GM12878 (cell line): ENCODE data around the gene ATP6V1F. TPM values are rescaled to one million over a fixed set of nuclear protein-coding genes. Genes with fewer than 3 reads are reported as not detected.

ENCODE experiments used
- ATAC-seq: fragments of 200-7000 bp; cut with Tn5 transposase; 3 replicates; pipeline ENCODE4 v1.9.1; 2020; ENCODE audit warnings: mild to moderate bottlenecking, moderate library complexity
- BruUV-seq: library from RNA; stranded (reverse); fragments of 400-500 nt; replicated peaks from 2 replicates; lab custom pipeline; 2021; lab: Mats Ljungman, UMichigan
- CTCF ChIA-PET: fragments of 300-600 bp; sonication (Branson Sonifier 250); formaldehyde crosslinking; extraction: SDS; loops from one replicate; lab custom pipeline; 2021; ENCODE audit warnings: inconsistent platforms; lab: Yijun Ruan, JAX
- POLR2A ChIA-PET: fragments of 350-600 bp; formaldehyde crosslinking; extraction: SDS; loops from one replicate; lab custom pipeline; 2021; ENCODE audit warnings: inconsistent platforms; lab: Charles Lee
- RAD21 ChIA-PET: fragments of 300-600 bp; sonication (Branson Sonifier 250); formaldehyde crosslinking; loops from one replicate; lab custom pipeline; 2023; ENCODE audit warnings: antibody characterized with exemption; ENCODE audit not compliant: unreplicated experiment; lab: Charles Lee
- SMC1A ChIA-PET: fragments of 300-600 bp; sonication (Branson Sonifier 250); formaldehyde crosslinking; loops from one replicate; lab custom pipeline; 2023; ENCODE audit not compliant: unreplicated experiment, uncharacterized antibody; lab: Charles Lee
- DNase-seq: peaks from one replicate; pipeline ENCODE4 v3.0.0-alpha.2; 2011; ENCODE audit warnings: low read depth, low spot score
- FAIRE-seq: peaks from 3 replicates; lab custom pipeline; 2011; peaks lifted over from hg19 to GRCh38; lab: Jason Lieb, UNC
- H2AFZ ChIP-seq: 2 replicates; pipeline ENCODE4 v1.6.0; 2011; ENCODE audit warnings: low read depth, low read length, control low read depth; ENCODE audit not compliant: control insufficient read depth
- H3K27ac ChIP-seq: 2 replicates; pipeline ENCODE4 v1.5.1; 2011; ENCODE audit warnings: control low read depth; ENCODE audit not compliant: control insufficient read depth, insufficient read depth
- H3K27me3 ChIP-seq, 2 experiments: replicated peaks in 1 of 2; 2 replicates each; pipeline versions ENCODE4 v1.6.0 to v1.6.1; 2011; ENCODE audit warnings: low read length in 1 of 2; ENCODE audit not compliant: control insufficient read depth in 2 of 2, insufficient read depth in 2 of 2
- H3K36me3 ChIP-seq, 2 experiments: 2 replicates each; pipeline ENCODE4 v1.5.1; 2011; ENCODE audit warnings: low read length in 1 of 2; ENCODE audit not compliant: control insufficient read depth in 2 of 2, insufficient read depth in 2 of 2
- H3K4me1 ChIP-seq: 2 replicates; pipeline ENCODE4 v1.6.1; 2011; ENCODE audit warnings: mild to moderate bottlenecking, low read length, moderate library complexity, mixed read lengths; ENCODE audit not compliant: control insufficient read depth, insufficient read depth
- H3K4me2 ChIP-seq: 2 replicates; pipeline ENCODE4 v1.6.0; 2011; ENCODE audit warnings: control low read depth; ENCODE audit not compliant: control insufficient read depth, insufficient read depth
- H3K4me3 ChIP-seq: fragments of 200-600 bp; sonication (generic); 2 replicates; pipeline ENCODE4 v1.5.1; 2016
- H3K79me2 ChIP-seq: 2 replicates; pipeline ENCODE4 v1.6.0; 2011; ENCODE audit warnings: low read length; ENCODE audit not compliant: control insufficient read depth, insufficient read depth
- H3K9ac ChIP-seq: 2 replicates; pipeline ENCODE4 v1.8.0; 2011; ENCODE audit warnings: low read length, control low read depth, mixed read lengths; ENCODE audit not compliant: control insufficient read depth, insufficient read depth
- H3K9me3 ChIP-seq: replicated peaks from 3 replicates; pipeline ENCODE4 v1.5.1; 2011; ENCODE audit warnings: mild to moderate bottlenecking, low read length; ENCODE audit not compliant: control insufficient read depth, insufficient read depth
- H4K20me1 ChIP-seq: 2 replicates; pipeline ENCODE4 v1.6.0; 2011; ENCODE audit not compliant: control insufficient read depth, insufficient read depth
- BCL11A ChIP-seq: IDR thresholded peaks from 2 replicates; pipeline ENCODE4 v1.6.1; 2011; ENCODE audit warnings: low read depth, low read length
- BRCA1 ChIP-seq: IDR thresholded peaks from 2 replicates; pipeline ENCODE4 v1.6.1; 2011; ENCODE audit warnings: low read depth, low read length, improper control_type of control experiment
- EP300 ChIP-seq, 2 experiments: fragments of 150-350 bp in 1 of 2; IDR thresholded peaks; 2 replicates each; pipeline ENCODE4 v1.6.1; 2011 to 2012; ENCODE audit warnings: low read depth in 2 of 2, low read length in 2 of 2, borderline replicate concordance in 1 of 2, improper control_type of control experiment in 1 of 2, inconsistent platforms in 1 of 2; ENCODE audit not compliant: control insufficient read depth in 1 of 2
- NBN ChIP-seq: fragments of 450-650 bp; IDR thresholded peaks from 2 replicates; pipeline ENCODE4 v1.6.1; 2016
- RBBP5 ChIP-seq: fragments of 200-600 bp; sonication (generic); conservative IDR thresholded peaks from 2 replicates; pipeline ENCODE4 v1.6.1; 2016
- SREBF1 ChIP-seq: IDR thresholded peaks from 2 replicates; pipeline ENCODE4 v1.6.1; 2012; ENCODE audit warnings: mild to moderate bottlenecking, low read length
- TCF12 ChIP-seq: IDR thresholded peaks from 2 replicates; pipeline ENCODE4 v1.6.1; 2011; ENCODE audit warnings: low read depth, mild to moderate bottlenecking, low read length
- ZNF622 ChIP-seq: fragments of 450-650 bp; IDR thresholded peaks from 2 replicates; pipeline ENCODE4 v1.6.1; 2017; ENCODE audit warnings: mild to moderate bottlenecking, inconsistent platforms
- WGBS: methylation state at CpG from one replicate; pipeline ENCODE4 v1.1.6; 2016; ENCODE audit warnings: low lambda C conversion rate; ENCODE audit not compliant: insufficient replicate concordance, insufficient coverage; ENCODE audit errors: missing lambda C conversion rate; 5-methylcytosine and 5-hydroxymethylcytosine counted together
- in situ Hi-C: fragments of 300-500 bp; cut with MboI; formaldehyde crosslinking; loops from 9 replicates; pipeline ENCODE4 v1.14.3; 2018; ENCODE audit warnings: mixed read lengths
- intact Hi-C: fragments of 100-400 bp; cut with micrococcal nuclease; formaldehyde crosslinking; loops from one replicate; pipeline ENCODE4 v1.14.2; 2022; ENCODE audit not compliant: unreplicated experiment
- polyA plus RNA-seq, 11 experiments: library from polyadenylated mRNA; depleted of rRNA in 4 of 11; unstranded in 6 of 11; stranded (reverse) in 5 of 11; fragments of >200 nt; fragmentation: Nextera tagmentation in 4 of 11; fragmentation: Illumina TruSeq in 1 of 11; extraction: Ambion mirVana in 4 of 11; extraction: Trizol in 1 of 11; gene quantifications; 1 replicate in 1 of 11; 2 replicates in 10 of 11; pipeline versions ENCODE4 v1.2.1 to v1.2.3, GENCODE V29; 2011 to 2016; ENCODE audit warnings: inconsistent platforms in 2 of 11, missing spikeins in 2 of 11, low read depth in 1 of 11
- total RNA-seq, 4 experiments: library from RNA; depleted of rRNA in 3 of 4; stranded (reverse); fragments of >200 nt in 3 of 4; fragmentation: Illumina TruSeq in 1 of 4; extraction: Trizol in 1 of 4; gene quantifications; 2 replicates each; pipeline versions ENCODE4 v1.2.1 to v1.2.3, GENCODE V29; 2013 to 2021
- TF ChIP-seq, protein P1 (sequence below): fragments of 450-650 bp; IDR thresholded peaks from 2 replicates; pipeline ENCODE4 v1.6.1; 2018; ENCODE audit warnings: borderline replicate concordance, mild to moderate bottlenecking; ENCODE audit not compliant: partially characterized antibody
- TF ChIP-seq, protein P2 (sequence below): fragments of 450-650 bp; IDR thresholded peaks from 2 replicates; pipeline ENCODE4 v1.6.1; 2017; ENCODE audit warnings: mild to moderate bottlenecking, low read depth, inconsistent platforms; ENCODE audit not compliant: poor library complexity, severe bottlenecking
- TF ChIP-seq, protein P3 (sequence below): IDR thresholded peaks from 2 replicates; pipeline ENCODE4 v1.6.1; 2011; ENCODE audit warnings: mild to moderate bottlenecking, low read depth, low read length, moderate library complexity; ENCODE audit not compliant: insufficient replicate concordance

ATP6V1F gene
- total and polyA plus RNA-seq, 10 of the 15 experiments (the other 5 are each of a cell fraction or from before 2014, with no cell fraction given) = 111 to 343 (median 203) TPM

DNA sequence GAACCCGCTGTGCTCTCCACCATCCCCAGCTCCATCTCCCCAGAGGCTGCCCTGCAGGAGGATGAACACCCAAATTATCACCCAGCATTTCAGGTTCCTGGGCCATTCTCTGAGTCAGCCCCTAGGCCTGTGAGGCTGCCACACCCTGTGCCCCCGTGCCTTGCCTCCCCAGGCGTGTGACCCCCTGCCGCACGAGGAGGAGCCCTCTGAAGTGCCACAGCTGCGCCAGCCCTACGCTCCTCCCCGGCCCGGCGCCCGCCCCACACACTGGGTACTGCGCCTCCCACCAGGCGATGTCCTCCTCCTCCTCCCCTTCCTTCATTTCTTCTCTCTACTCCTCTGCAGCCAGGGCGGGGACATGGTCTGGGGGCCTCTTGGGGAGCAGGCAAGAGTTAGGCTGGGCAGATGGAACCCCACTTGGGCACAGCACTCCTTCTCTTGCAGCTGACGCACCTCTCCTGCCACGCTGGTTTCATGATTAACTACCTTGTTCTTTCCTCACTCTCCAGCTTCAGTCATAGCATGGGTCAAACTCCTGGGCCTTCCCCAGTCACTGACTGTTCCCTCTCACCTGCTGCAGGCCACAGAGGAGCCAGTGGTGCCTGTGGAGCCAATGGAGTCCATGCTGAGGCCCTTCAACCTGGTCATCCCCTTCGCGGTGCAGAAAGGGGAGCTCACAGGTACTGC, 12.7 kb upstream of the ATP6V1F start (continued):
- TF ChIP-seq BCL11A = no peak
- TF ChIP-seq, protein P1, sequence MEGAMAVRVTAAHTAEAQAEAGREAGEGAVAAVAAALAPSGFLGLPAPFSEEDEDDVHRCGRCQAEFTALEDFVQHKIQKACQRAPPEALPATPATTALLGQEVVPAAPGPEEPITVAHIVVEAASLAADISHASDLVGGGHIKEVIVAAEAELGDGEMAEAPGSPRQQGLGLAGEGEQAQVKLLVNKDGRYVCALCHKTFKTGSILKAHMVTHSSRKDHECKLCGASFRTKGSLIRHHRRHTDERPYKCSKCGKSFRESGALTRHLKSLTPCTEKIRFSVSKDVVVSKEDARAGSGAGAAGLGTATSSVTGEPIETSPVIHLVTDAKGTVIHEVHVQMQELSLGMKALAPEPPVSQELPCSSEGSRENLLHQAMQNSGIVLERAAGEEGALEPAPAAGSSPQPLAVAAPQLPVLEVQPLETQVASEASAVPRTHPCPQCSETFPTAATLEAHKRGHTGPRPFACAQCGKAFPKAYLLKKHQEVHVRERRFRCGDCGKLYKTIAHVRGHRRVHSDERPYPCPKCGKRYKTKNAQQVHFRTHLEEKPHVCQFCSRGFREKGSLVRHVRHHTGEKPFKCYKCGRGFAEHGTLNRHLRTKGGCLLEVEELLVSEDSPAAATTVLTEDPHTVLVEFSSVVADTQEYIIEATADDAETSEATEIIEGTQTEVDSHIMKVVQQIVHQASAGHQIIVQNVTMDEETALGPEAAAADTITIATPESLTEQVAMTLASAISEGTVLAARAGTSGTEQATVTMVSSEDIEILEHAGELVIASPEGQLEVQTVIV = no peak
- no peak for TF ChIP-seq RBBP5
- TF ChIP-seq BRCA1 = no peak
- no peak for TF ChIP-seq NBN

DNA sequence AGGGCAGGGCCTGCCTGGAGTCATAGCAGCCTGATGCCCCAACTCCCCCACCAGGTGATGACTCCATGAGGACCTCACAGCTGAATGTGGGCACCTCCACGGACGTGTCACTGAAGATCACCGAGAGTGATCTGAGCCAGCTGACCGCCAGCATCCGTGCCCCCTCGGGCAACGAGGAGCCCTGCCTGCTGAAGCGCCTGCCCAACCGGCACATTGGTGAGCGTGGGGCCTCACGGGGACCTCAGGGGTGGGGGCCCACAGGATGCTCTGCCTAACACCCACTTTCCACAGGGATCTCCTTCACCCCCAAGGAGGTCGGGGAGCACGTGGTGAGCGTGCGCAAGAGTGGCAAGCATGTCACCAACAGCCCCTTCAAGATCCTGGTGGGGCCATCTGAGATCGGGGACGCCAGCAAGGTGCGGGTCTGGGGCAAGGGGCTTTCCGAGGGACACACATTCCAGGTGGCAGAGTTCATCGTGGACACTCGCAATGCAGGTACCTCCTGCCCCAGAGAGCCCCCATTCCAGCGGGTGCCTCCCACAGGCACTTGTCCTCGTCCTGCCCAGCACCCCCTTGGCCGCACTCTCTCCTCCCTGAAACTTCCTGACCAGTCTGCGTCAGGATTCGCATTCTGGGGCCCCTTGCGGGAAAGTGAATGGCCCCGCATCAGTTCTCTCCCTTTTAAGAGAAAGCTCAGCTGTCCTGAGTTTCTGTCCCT, 10.0 kb upstream of the ATP6V1F start:
- Histone ChIP-seq H3K4me1 (no peaks in the 10 kb centered on the region), H3K79me2 (no peaks in the 10 kb centered on the region), H4K20me1 (no peaks in the 10 kb centered on the region), H3K27ac (no peak overlapping the region), H3K4me3 (no peak overlapping the region), H3K36me3 (no peaks in the 10 kb centered on the region), H3K4me2 (no peak overlapping the region), H2AFZ (no peak overlapping the region), H3K27me3 (no peaks in the 10 kb centered on the region), H3K9ac (no peak overlapping the region), H3K9me3 (no peaks in the 10 kb centered on the region)
- CTCF ChIA-PET = interaction anchor here (1.5 kb wide), 1 partner anchor 31 kb away, joined by 3 read pairs; no protein-coding TSS in a partner anchor
- POLR2A ChIA-PET = no interaction called here
- intact Hi-C loops = no loop called here
- SMC1A ChIA-PET = no interaction called here
- no TSS peak for BruUV-seq
- ATAC-seq = no peak
- no peak for TF ChIP-seq SREBF1
- no peak for TF ChIP-seq TCF12
- no peak for TF ChIP-seq EP300 (IDR thresholded peaks at IDR 0.05; ENCODE audit: borderline replicate concordance in 1 of 2, control insufficient read depth in 1 of 2, low read depth in 2 of 2, low read length in 2 of 2)
- TF ChIP-seq, protein P2, sequence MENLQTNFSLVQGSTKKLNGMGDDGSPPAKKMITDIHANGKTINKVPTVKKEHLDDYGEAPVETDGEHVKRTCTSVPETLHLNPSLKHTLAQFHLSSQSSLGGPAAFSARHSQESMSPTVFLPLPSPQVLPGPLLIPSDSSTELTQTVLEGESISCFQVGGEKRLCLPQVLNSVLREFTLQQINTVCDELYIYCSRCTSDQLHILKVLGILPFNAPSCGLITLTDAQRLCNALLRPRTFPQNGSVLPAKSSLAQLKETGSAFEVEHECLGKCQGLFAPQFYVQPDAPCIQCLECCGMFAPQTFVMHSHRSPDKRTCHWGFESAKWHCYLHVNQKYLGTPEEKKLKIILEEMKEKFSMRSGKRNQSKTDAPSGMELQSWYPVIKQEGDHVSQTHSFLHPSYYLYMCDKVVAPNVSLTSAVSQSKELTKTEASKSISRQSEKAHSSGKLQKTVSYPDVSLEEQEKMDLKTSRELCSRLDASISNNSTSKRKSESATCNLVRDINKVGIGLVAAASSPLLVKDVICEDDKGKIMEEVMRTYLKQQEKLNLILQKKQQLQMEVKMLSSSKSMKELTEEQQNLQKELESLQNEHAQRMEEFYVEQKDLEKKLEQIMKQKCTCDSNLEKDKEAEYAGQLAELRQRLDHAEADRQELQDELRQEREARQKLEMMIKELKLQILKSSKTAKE = no peak
- TF ChIP-seq ZNF622 = no peak
- TF ChIP-seq, protein P3, sequence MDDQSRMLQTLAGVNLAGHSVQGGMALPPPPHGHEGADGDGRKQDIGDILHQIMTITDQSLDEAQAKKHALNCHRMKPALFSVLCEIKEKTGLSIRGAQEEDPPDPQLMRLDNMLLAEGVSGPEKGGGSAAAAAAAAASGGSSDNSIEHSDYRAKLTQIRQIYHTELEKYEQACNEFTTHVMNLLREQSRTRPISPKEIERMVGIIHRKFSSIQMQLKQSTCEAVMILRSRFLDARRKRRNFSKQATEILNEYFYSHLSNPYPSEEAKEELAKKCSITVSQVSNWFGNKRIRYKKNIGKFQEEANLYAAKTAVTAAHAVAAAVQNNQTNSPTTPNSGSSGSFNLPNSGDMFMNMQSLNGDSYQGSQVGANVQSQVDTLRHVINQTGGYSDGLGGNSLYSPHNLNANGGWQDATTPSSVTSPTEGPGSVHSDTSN = no peak
- no peak for TF ChIP-seq RBBP5
- RAD21 ChIA-PET = no interaction called here
- FAIRE-seq = no peak
- no peak for DNase-seq
- in situ Hi-C loops = no loop called here
- 50% methylated on average over 28 of the region's 28 CpGs for WGBS
